HAP-1 (cell line): Measurements from ENCODE around the gene CPB1.
A peak's percentile ranks its signal among the peaks of the same experiment; 100 is the strongest.
"Not testable (repeated sequence)": the region's sequence is repeated elsewhere in the genome, so short reads cannot be mapped to it uniquely, and the experiment has no call there.

Source experiments
- DNase-seq, 2 experiments: peaks; one replicate each; pipeline ENCODE4 v3.0.0-alpha.2; 2016 to 2020; ENCODE audit warnings: low spot score in 2 of 2
- H3K27me3 ChIP-seq: fragments of 250-450 bp; sonication (Bioruptor Pico); 2 replicates; pipeline ENCODE4 v1.5.1; 2020; ENCODE audit warnings: low read depth, mild to moderate bottlenecking, moderate library complexity
- H3K36me3 ChIP-seq: fragments of 250-450 bp; sonication (Bioruptor Pico); replicated peaks from 2 replicates; pipeline ENCODE4 v1.5.1; 2020; ENCODE audit warnings: mild to moderate bottlenecking
- H3K4me1 ChIP-seq: fragments of 250-450 bp; sonication (Bioruptor Pico); 2 replicates; pipeline ENCODE4 v1.5.1; 2020; ENCODE audit warnings: mild to moderate bottlenecking
- H3K4me3 ChIP-seq: fragments of 250-450 bp; sonication (Bioruptor Pico); 2 replicates; pipeline ENCODE4 v1.5.1; 2020; ENCODE audit warnings: mild to moderate bottlenecking, moderate library complexity
- H3K9me3 ChIP-seq: fragments of 250-450 bp; sonication (Bioruptor Pico); 2 replicates; pipeline ENCODE4 v1.5.1; 2020; ENCODE audit warnings: mild to moderate bottlenecking, moderate library complexity
- in situ Hi-C: fragments of 300-500 bp; cut with MboI; formaldehyde crosslinking; loops from 3 replicates; pipeline ENCODE4 v1.14.3; 2020; ENCODE audit warnings: low sequenced_read_pairs, inconsistent platforms, mixed read lengths

Gene CPB1

GRCh38 chr3:148827585-148827984 lies at the start of gene CPB1:
Gene CPB1 (plus strand): TSS chr3:148827811. CDS start chr3:148827824, 13 bp downstream.
- no peaks in the 10 kb centered on the region for H3K36me3 ChIP-seq
- peaks cover 9% of the 10 kb centered on the region for H3K27me3 ChIP-seq
- H3K9me3 ChIP-seq, result no peaks in the 10 kb centered on the region
- DNase-seq, result no peak
- no peak within 1 kb of the TSS for H3K4me3 ChIP-seq
- peaks cover 4% of the 10 kb centered on the region; the same call in 1 of the 2 replicates for H3K4me1 ChIP-seq
- in situ Hi-C loops, result no loop called here

GRCh38 chr3:148778926-148779325 lies 48.7 kb upstream of the CPB1 start:
- DNase-seq, result no peak
- in situ Hi-C loops, result no loop called here
- H3K9me3 ChIP-seq, result no peaks in the 10 kb centered on the region
- no peak overlapping the region for H3K4me3 ChIP-seq
- no peaks in the 10 kb centered on the region for H3K4me1 ChIP-seq
- H3K36me3 ChIP-seq, result no peaks in the 10 kb centered on the region
- H3K27me3 ChIP-seq, result no peaks in the 10 kb centered on the region

GRCh38 chr3:148785026-148785425 lies 42.6 kb upstream of the CPB1 start:
- H3K4me3 ChIP-seq, H3K4me1 ChIP-seq, DNase-seq, H3K9me3 ChIP-seq, in situ Hi-C loops, H3K27me3 ChIP-seq, H3K36me3 ChIP-seq: not testable (repeated sequence)

GRCh38 chr3:148786159-148786558 lies 41.5 kb upstream of the CPB1 start:
- H3K4me1 ChIP-seq, DNase-seq, in situ Hi-C loops, H3K4me3 ChIP-seq, H3K9me3 ChIP-seq, H3K36me3 ChIP-seq, H3K27me3 ChIP-seq: not testable (repeated sequence)

GRCh38 chr3:148789146-148789545 lies 38.5 kb upstream of the CPB1 start:
- no peak overlapping the region for H3K4me3 ChIP-seq
- peaks cover 11% of the 10 kb centered on the region for H3K27me3 ChIP-seq
- in situ Hi-C loops, result no loop called here
- H3K4me1 ChIP-seq, result peaks cover 9% of the 10 kb centered on the region
- peak; percentile 60 to 83 for DNase-seq
- no peaks in the 10 kb centered on the region for H3K9me3 ChIP-seq
- no peaks in the 10 kb centered on the region for H3K36me3 ChIP-seq

- peaks cover 11% of the 10 kb centered on the region for H3K27me3 ChIP-seq
- H3K36me3 ChIP-seq, result no peaks in the 10 kb centered on the region
- no peaks in the 10 kb centered on the region for H3K9me3 ChIP-seq
- DNase-seq, result no peak
- no peak overlapping the region for H3K4me3 ChIP-seq
- in situ Hi-C loops, result no loop called here
- H3K4me1 ChIP-seq, result peaks cover 9% of the 10 kb centered on the region
Measured at GRCh38 chr3:148789906-148790305, 37.7 kb upstream of the CPB1 start.

- Histone ChIP-seq H3K4me1 (peaks cover 9% of the 10 kb centered on the region), H3K9me3 (no peaks in the 10 kb centered on the region), H3K4me3 (no peak overlapping the region), H3K27me3 (peaks cover 11% of the 10 kb centered on the region), H3K36me3 (no peaks in the 10 kb centered on the region)
- in situ Hi-C loops, result no loop called here
- no peak for DNase-seq
Measured at GRCh38 chr3:148790370-148790769, 37.2 kb upstream of the CPB1 start.

- no peaks in the 10 kb centered on the region for H3K9me3 ChIP-seq
- H3K27me3 ChIP-seq, result peaks cover 13% of the 10 kb centered on the region
- H3K4me3 ChIP-seq, result no peak overlapping the region
- H3K36me3 ChIP-seq, result no peaks in the 10 kb centered on the region
- peaks cover 9% of the 10 kb centered on the region for H3K4me1 ChIP-seq
- no peak for DNase-seq
- in situ Hi-C loops, result no loop called here
Measured at GRCh38 chr3:148790851-148791735, 36.5 kb upstream of the CPB1 start.

GRCh38 chr3:148791920-148792319 lies 35.7 kb upstream of the CPB1 start:
- in situ Hi-C loops, result no loop called here
- Histone ChIP-seq H3K27me3 (peaks cover 13% of the 10 kb centered on the region), H3K4me1 (peaks cover 9% of the 10 kb centered on the region), H3K9me3 (no peaks in the 10 kb centered on the region), H3K4me3 (no peak overlapping the region), H3K36me3 (no peaks in the 10 kb centered on the region)
- DNase-seq, result no peak

GRCh38 chr3:148792516-148792915 lies 35.1 kb upstream of the CPB1 start:
- Histone ChIP-seq H3K27me3 (peaks cover 13% of the 10 kb centered on the region), H3K36me3 (no peaks in the 10 kb centered on the region), H3K9me3 (no peaks in the 10 kb centered on the region), H3K4me1 (peaks cover 9% of the 10 kb centered on the region), H3K4me3 (no peak overlapping the region)
- in situ Hi-C loops, result no loop called here
- DNase-seq, result no peak

GRCh38 chr3:148796799-148797198 lies 30.8 kb upstream of the CPB1 start:
- Histone ChIP-seq H3K36me3 (no peaks in the 10 kb centered on the region), H3K27me3 (peaks cover 2% of the 10 kb centered on the region), H3K4me1 (no peaks in the 10 kb centered on the region), H3K4me3 (no peak overlapping the region), H3K9me3 (no peaks in the 10 kb centered on the region)
- in situ Hi-C loops, result no loop called here
- no peak for DNase-seq

GRCh38 chr3:148797795-148798194 lies 29.8 kb upstream of the CPB1 start:
- Histone ChIP-seq H3K4me3 (no peak overlapping the region), H3K9me3 (no peaks in the 10 kb centered on the region), H3K36me3 (no peaks in the 10 kb centered on the region), H3K4me1 (no peaks in the 10 kb centered on the region), H3K27me3 (peaks cover 2% of the 10 kb centered on the region)
- in situ Hi-C loops, result no loop called here
- no peak for DNase-seq

- H3K36me3 ChIP-seq, result no peaks in the 10 kb centered on the region
- DNase-seq, result no peak
- in situ Hi-C loops, result no loop called here
Measured at GRCh38 chr3:148800414-148800813, 27.2 kb upstream of the CPB1 start.

GRCh38 chr3:148809835-148810234 lies 17.8 kb upstream of the CPB1 start:
- H3K36me3 ChIP-seq, result no peaks in the 10 kb centered on the region
- no peak overlapping the region for H3K4me3 ChIP-seq
- peaks cover 4% of the 10 kb centered on the region for H3K27me3 ChIP-seq
- no peak for DNase-seq
- in situ Hi-C loops, result no loop called here
- no peaks in the 10 kb centered on the region for H3K9me3 ChIP-seq
- no peaks in the 10 kb centered on the region for H3K4me1 ChIP-seq

More at GRCh38 chr3:148800414-148800813, 27.2 kb upstream of the CPB1 start:
- peaks cover 1% of the 10 kb centered on the region; the same call in 1 of the 2 replicates for H3K27me3 ChIP-seq
- H3K9me3 ChIP-seq, result no peaks in the 10 kb centered on the region
- H3K4me3 ChIP-seq, result no peak overlapping the region
- no peaks in the 10 kb centered on the region for H3K4me1 ChIP-seq
